Prostate gland (tissue), 2 donors: ENCODE data around the gene GPSM1. TPM values are rescaled to one million over a fixed set of nuclear protein-coding genes. Genes with fewer than 3 reads are reported as not detected.

Experiments used
- DNase-seq: peaks from one replicate; pipeline ENCODE4 v3.0.0-alpha.2; 2019; ENCODE audit warnings: low spot score
- H3K27ac ChIP-seq, 2 donors: fragments of 200-600 bp; sonication (generic); 2 replicates each; pipeline ENCODE4 v1.5.1; 2017 to 2019
- H3K27me3 ChIP-seq: fragments of 200-600 bp; sonication (generic); replicated peaks from 2 replicates; pipeline ENCODE4 v1.5.1; 2019; ENCODE audit not compliant: insufficient read depth
- H3K36me3 ChIP-seq, 2 donors: fragments of 200-600 bp; sonication (generic); 1 replicate in 1 of 2; 2 replicates in 1 of 2; pipeline versions ENCODE4 v1.5.1 to v1.8.1; 2017 to 2019
- H3K4me1 ChIP-seq: fragments of 200-600 bp; sonication (generic); replicated peaks from 2 replicates; pipeline ENCODE4 v1.5.1; 2019
- H3K4me3 ChIP-seq, 2 donors: fragments of 200-600 bp; sonication (generic); 2 replicates each; pipeline ENCODE4 v1.5.1; 2017 to 2019
- H3K9me3 ChIP-seq: fragments of 200-600 bp; sonication (generic); 2 replicates; pipeline ENCODE4 v1.5.1; 2017
- CTCF ChIP-seq, 4 experiments: fragments of 200-600 bp in 2 of 4; fragments of 450-650 bp in 2 of 4; sonication (generic) in 2 of 4; IDR thresholded peaks; 1 replicate in 3 of 4; 2 replicates in 1 of 4; pipeline ENCODE4 v1.5.1; 2016 to 2019; ENCODE audit warnings: antibody characterized with exemption in 4 of 4, mild to moderate bottlenecking in 2 of 4, moderate library complexity in 2 of 4
- POLR2A ChIP-seq: fragments of 450-650 bp; IDR thresholded peaks from one replicate; pipeline ENCODE4 v1.6.1; 2016; ENCODE audit warnings: antibody characterized with exemption, mild to moderate bottlenecking
- POLR2AphosphoS5 ChIP-seq: sonication (generic); formaldehyde crosslinking; IDR thresholded peaks from one replicate; pipeline ENCODE4 v1.6.1; 2017; ENCODE audit warnings: antibody characterized with exemption
- WGBS: methylation state at CpG from one replicate; pipeline ENCODE4 v1.1.5; 2018; 5-methylcytosine and 5-hydroxymethylcytosine counted together
- intact Hi-C: fragments of 100-400 bp; cut with DNase I; formaldehyde crosslinking; loops from one replicate; pipeline ENCODE4 v1.14.2; 2022
- total RNA-seq, 2 donors: library from RNA; depleted of rRNA; stranded (reverse); fragments of >200 nt; gene quantifications; one replicate each; pipeline ENCODE4 v1.1.0, GENCODE V29; 2016

The GPSM1 gene
- total RNA-seq, 2 donors from 2014 or later: 11.3 to 89.2 TPM

- intact Hi-C loops: no loop called here
- Histone ChIP-seq H3K4me1 (no peaks in the 10 kb centered on the region), H3K9me3 (no peaks in the 10 kb centered on the region), H3K27ac (no peak overlapping the region), H3K27me3 (no peaks in the 10 kb centered on the region), H3K4me3 (no peak overlapping the region), H3K36me3 (no peaks in the 10 kb centered on the region)
- TF ChIP-seq CTCF (IDR thresholded peaks at IDR 0.05) (no peak), POLR2A (no peak)
- WGBS: 55% methylated on average over 30 of the region's 34 CpGs
- no peak for DNase-seq
These were observed 20.8 kb upstream of the GPSM1 start for GRCh38 chr9:136306211-136307208.

GRCh38 chr9:136307215-136307750 is 20.1 kb upstream of the GPSM1 start:
- 85% methylated on average over 4 of the region's 4 CpGs for WGBS
- no peaks in the 10 kb centered on the region for H3K4me1 ChIP-seq
- H3K27me3 ChIP-seq: no peaks in the 10 kb centered on the region
- no peak for TF ChIP-seq POLR2A
- no peak for TF ChIP-seq CTCF (IDR thresholded peaks at IDR 0.05)
- no peak for TF ChIP-seq POLR2AphosphoS5
- no peak overlapping the region for H3K4me3 ChIP-seq
- H3K9me3 ChIP-seq: no peaks in the 10 kb centered on the region
- intact Hi-C loops: no loop called here
- DNase-seq: no peak
- no peaks in the 10 kb centered on the region for H3K36me3 ChIP-seq
- H3K27ac ChIP-seq: no peak overlapping the region

- no peaks in the 10 kb centered on the region for H3K4me1 ChIP-seq
- no peaks in the 10 kb centered on the region for H3K36me3 ChIP-seq
- TF ChIP-seq CTCF (IDR thresholded peaks at IDR 0.05): no peak
- TF ChIP-seq POLR2A: no peak
- TF ChIP-seq POLR2AphosphoS5: no peak
- intact Hi-C loops: no loop called here
- no peak for DNase-seq
- no peak overlapping the region for H3K27ac ChIP-seq
- no peak overlapping the region for H3K4me3 ChIP-seq
- no peaks in the 10 kb centered on the region for H3K27me3 ChIP-seq
- no peaks in the 10 kb centered on the region for H3K9me3 ChIP-seq
- 89% methylated on average over 4 of the region's 4 CpGs for WGBS
These were observed 19.2 kb upstream of the GPSM1 start for GRCh38 chr9:136308006-136308701.

- DNase-seq: no peak
- Histone ChIP-seq H3K27ac (no peak overlapping the region), H3K4me1 (no peaks in the 10 kb centered on the region), H3K9me3 (no peaks in the 10 kb centered on the region), H3K4me3 (no peak overlapping the region), H3K36me3 (no peaks in the 10 kb centered on the region), H3K27me3 (no peaks in the 10 kb centered on the region)
- TF ChIP-seq POLR2A: no peak
- TF ChIP-seq CTCF (IDR thresholded peaks at IDR 0.05): no peak
- TF ChIP-seq POLR2AphosphoS5: no peak
- intact Hi-C loops: no loop called here
These were observed 18.7 kb upstream of the GPSM1 start for GRCh38 chr9:136308702-136309053.
